Panc1 (cell line): Measurements from ENCODE around the gene CPD.

Source experiments
- CTCF ChIP-seq: fragments of 450-650 bp; IDR thresholded peaks from 2 replicates; pipeline ENCODE4 v1.5.1; 2017; ENCODE audit warnings: mild to moderate bottlenecking
- REST ChIP-seq, 2 experiments: IDR thresholded peaks; 2 replicates each; pipeline ENCODE4 v1.6.1; 2011 to 2012; ENCODE audit warnings: low read depth in 2 of 2, control low read depth in 1 of 2, low read length in 1 of 2, mild to moderate bottlenecking in 1 of 2, moderate library complexity in 1 of 2; ENCODE audit not compliant: insufficient read depth in 1 of 2

GRCh38 chr17:30436729-30437128 lies 58.0 kb downstream of the CPD start:
- TF ChIP-seq CTCF (no peak), REST (IDR thresholded peaks at IDR 0.05; ENCODE audit: insufficient read depth in 1 of 2, low read depth in 2 of 2, low read length in 1 of 2) (no peak)
